ENCODE measurements around the gene C1QTNF1.

- TF ChIP-seq POLR2A (IDR thresholded peaks at IDR 0.05; ENCODE audit: borderline replicate concordance, extremely low read depth, insufficient read depth, insufficient read length) = no peak
- TF ChIP-seq, protein P1, sequence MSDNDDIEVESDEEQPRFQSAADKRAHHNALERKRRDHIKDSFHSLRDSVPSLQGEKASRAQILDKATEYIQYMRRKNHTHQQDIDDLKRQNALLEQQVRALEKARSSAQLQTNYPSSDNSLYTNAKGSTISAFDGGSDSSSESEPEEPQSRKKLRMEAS (IDR thresholded peaks at IDR 0.05) = no peak
These were observed 72.5 kb downstream of the C1QTNF1 start for GRCh38 chr17:79096477-79096876.

All from HCT116 (cell line).